Measurements from ENCODE around the gene DOCK2.

DNA sequence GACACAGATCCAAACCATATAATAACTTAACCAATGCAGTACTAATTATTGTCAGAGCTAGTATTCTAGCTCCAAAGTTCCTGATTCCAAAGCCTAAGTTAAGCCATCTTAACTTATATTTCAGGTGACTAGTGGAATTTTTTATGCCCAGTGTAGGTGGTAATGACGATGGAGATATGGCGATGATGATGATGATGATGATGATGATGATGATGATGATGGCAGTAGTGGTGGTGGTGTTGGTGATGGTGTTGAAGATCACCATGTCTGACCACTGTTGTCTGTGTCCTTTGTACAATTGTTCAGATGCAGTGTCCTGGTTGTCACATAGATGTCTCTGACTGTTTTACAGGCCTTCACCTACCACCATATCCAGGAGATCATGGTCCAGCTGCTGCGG is 203.3 kb downstream of the DOCK2 start:
- TF ChIP-seq, protein P1, sequence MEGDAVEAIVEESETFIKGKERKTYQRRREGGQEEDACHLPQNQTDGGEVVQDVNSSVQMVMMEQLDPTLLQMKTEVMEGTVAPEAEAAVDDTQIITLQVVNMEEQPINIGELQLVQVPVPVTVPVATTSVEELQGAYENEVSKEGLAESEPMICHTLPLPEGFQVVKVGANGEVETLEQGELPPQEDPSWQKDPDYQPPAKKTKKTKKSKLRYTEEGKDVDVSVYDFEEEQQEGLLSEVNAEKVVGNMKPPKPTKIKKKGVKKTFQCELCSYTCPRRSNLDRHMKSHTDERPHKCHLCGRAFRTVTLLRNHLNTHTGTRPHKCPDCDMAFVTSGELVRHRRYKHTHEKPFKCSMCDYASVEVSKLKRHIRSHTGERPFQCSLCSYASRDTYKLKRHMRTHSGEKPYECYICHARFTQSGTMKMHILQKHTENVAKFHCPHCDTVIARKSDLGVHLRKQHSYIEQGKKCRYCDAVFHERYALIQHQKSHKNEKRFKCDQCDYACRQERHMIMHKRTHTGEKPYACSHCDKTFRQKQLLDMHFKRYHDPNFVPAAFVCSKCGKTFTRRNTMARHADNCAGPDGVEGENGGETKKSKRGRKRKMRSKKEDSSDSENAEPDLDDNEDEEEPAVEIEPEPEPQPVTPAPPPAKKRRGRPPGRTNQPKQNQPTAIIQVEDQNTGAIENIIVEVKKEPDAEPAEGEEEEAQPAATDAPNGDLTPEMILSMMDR (conservative IDR thresholded peaks at IDR 0.05; ENCODE audit: low read length) = no peak
- TF ChIP-seq EZH2phosphoT487 (IDR thresholded peaks at IDR 0.05; ENCODE audit: borderline replicate concordance, low read depth, low read length) = no peak

Data from OCI-LY7 (cell line).